Osteocyte (in vitro differentiated cells): Measurements from ENCODE around the gene SORBS1. TPM values are rescaled to one million over a fixed set of nuclear protein-coding genes. Genes with fewer than 3 reads are reported as not detected.

Source experiments
- DNase-seq: peaks from one replicate; pipeline ENCODE4 v3.0.0; 2021; ENCODE audit warnings: mixed read lengths; ENCODE audit not compliant: unreplicated experiment; ENCODE audit errors: extremely low spot score
- H3K27ac Mint-ChIP-seq: one replicate; pipeline ENCODE4 v1.8.0; 2021; ENCODE audit warnings: mild to moderate bottlenecking, mixed read lengths; ENCODE audit not compliant: unreplicated experiment
- H3K27me3 Mint-ChIP-seq: one replicate; pipeline ENCODE4 v1.8.0; 2021; ENCODE audit warnings: mixed read lengths; ENCODE audit not compliant: unreplicated experiment
- H3K36me3 Mint-ChIP-seq: one replicate; pipeline ENCODE4 v1.8.0; 2021; ENCODE audit warnings: mixed read lengths; ENCODE audit not compliant: unreplicated experiment
- H3K4me1 Mint-ChIP-seq: one replicate; pipeline ENCODE4 v1.8.0; 2021; ENCODE audit warnings: mixed read lengths; ENCODE audit not compliant: unreplicated experiment
- H3K4me3 Mint-ChIP-seq: one replicate; pipeline ENCODE4 v1.8.0; 2021; ENCODE audit warnings: mild to moderate bottlenecking, moderate library complexity, mixed read lengths; ENCODE audit not compliant: unreplicated experiment
- H3K9me3 Mint-ChIP-seq: one replicate; pipeline ENCODE4 v1.8.0; 2021; ENCODE audit warnings: mixed read lengths; ENCODE audit not compliant: unreplicated experiment
- CTCF ChIP-seq: fragments of 200-600 bp; sonication (generic); IDR thresholded peaks from 2 replicates; pipeline ENCODE4 v1.5.0; 2021; ENCODE audit warnings: antibody characterized with exemption, mild to moderate bottlenecking, moderate library complexity
- total RNA-seq: library from RNA; stranded (reverse); gene quantifications from 2 replicates; pipeline ENCODE4 v1.2.1, GENCODE V29; 2021

Gene SORBS1
- total RNA-seq, 1 donor from 2014 or later = 1.7 TPM

- DNase-seq = no peak
- no peak overlapping the region for H3K27ac Mint-ChIP-seq
- H3K4me3 Mint-ChIP-seq = no peak overlapping the region
- no peaks in the 10 kb centered on the region for H3K4me1 Mint-ChIP-seq
- no peaks in the 10 kb centered on the region for H3K36me3 Mint-ChIP-seq
- H3K27me3 Mint-ChIP-seq = no peaks in the 10 kb centered on the region
- TF ChIP-seq CTCF = no peak
- H3K9me3 Mint-ChIP-seq = no peaks in the 10 kb centered on the region
Observed at GRCh38 chr10:95356190-95356955, 204.8 kb downstream of the SORBS1 start.

DNA sequence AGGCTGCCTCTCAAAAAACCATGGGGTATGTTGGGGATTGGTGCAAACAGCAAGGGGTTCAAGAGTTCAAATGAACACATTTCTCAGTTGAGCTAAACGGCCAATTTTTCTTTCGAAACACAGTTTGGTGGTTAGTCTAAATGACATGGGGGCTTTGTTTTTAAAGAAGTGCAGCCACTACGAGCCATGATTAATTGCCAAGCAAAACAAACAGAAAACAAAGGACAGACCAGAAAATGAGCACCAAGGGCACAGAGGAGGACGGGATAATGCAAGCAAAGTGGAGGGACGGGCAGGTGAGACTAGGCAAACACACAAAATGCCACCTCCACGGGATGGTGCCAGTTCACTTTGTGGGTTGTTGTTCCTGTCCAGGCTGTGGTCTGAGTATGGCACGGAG lies 205.9 kb downstream of the SORBS1 start:
- no peaks in the 10 kb centered on the region for H3K4me1 Mint-ChIP-seq
- TF ChIP-seq CTCF = no peak
- no peaks in the 10 kb centered on the region for H3K9me3 Mint-ChIP-seq
- DNase-seq = no peak
- H3K4me3 Mint-ChIP-seq = no peak overlapping the region
- no peak overlapping the region for H3K27ac Mint-ChIP-seq
- H3K36me3 Mint-ChIP-seq = no peaks in the 10 kb centered on the region
- no peaks in the 10 kb centered on the region for H3K27me3 Mint-ChIP-seq

- DNase-seq = no peak
- no peaks in the 10 kb centered on the region for H3K9me3 Mint-ChIP-seq
- no peak overlapping the region for H3K4me3 Mint-ChIP-seq
- no peak overlapping the region for H3K27ac Mint-ChIP-seq
- no peaks in the 10 kb centered on the region for H3K4me1 Mint-ChIP-seq
- H3K27me3 Mint-ChIP-seq = no peaks in the 10 kb centered on the region
- no peaks in the 10 kb centered on the region for H3K36me3 Mint-ChIP-seq
- no peak for TF ChIP-seq CTCF
Observed at GRCh38 chr10:95354110-95354509, 207.1 kb downstream of the SORBS1 start.

DNA sequence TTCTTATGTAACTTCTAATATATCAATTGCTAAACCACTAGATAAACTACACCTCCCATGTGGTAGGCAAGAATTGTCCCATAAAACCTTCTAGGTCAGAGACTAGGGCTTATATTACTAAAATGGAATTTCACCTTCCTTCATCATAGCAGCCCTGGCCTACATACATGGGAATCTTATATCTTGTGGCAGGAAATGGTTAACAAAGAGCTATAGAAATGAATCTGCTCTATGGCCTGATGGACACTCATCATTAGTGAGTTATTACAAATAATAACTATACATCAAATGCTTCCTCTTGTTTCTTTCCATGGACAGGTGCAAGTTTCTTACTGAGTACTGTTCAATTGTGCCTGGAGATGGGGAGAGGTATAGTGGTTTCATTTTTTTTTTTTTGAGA lies 208.0 kb downstream of the SORBS1 start:
- TF ChIP-seq CTCF = no peak
- H3K36me3 Mint-ChIP-seq = no peaks in the 10 kb centered on the region

GRCh38 chr10:95352684-95353083 lies 208.5 kb downstream of the SORBS1 start:
- H3K4me3 Mint-ChIP-seq = no peak overlapping the region
- H3K9me3 Mint-ChIP-seq = no peaks in the 10 kb centered on the region
- peaks cover 2% of the 10 kb centered on the region for H3K27me3 Mint-ChIP-seq
- no peak for DNase-seq
- no peaks in the 10 kb centered on the region for H3K36me3 Mint-ChIP-seq
- no peak for TF ChIP-seq CTCF
- H3K4me1 Mint-ChIP-seq = no peaks in the 10 kb centered on the region
- no peak overlapping the region for H3K27ac Mint-ChIP-seq

More for the DNA sequence above, 208.0 kb downstream of the SORBS1 start:
- H3K27me3 Mint-ChIP-seq = peaks cover 2% of the 10 kb centered on the region
- no peaks in the 10 kb centered on the region for H3K4me1 Mint-ChIP-seq
- no peaks in the 10 kb centered on the region for H3K9me3 Mint-ChIP-seq
- no peak for DNase-seq
- H3K4me3 Mint-ChIP-seq = no peak overlapping the region
- H3K27ac Mint-ChIP-seq = no peak overlapping the region
